NCI-H2107 treated with DMSO at 0.1 percent for 48 hours (cell line): ENCODE measurements around the gene S100A3.
A peak's percentile ranks its signal among the peaks of the same experiment; 100 is the strongest.
"Not testable (repeated sequence)": the region's sequence is repeated elsewhere in the genome, so short reads cannot be mapped to it uniquely, and the experiment has no call there.

Experiments
- DNase-seq: peaks from one replicate; lab custom pipeline; 2025; ENCODE audit not compliant: unreplicated experiment; lab: John Stamatoyannopoulos, UW

Gene S100A3

DNA sequence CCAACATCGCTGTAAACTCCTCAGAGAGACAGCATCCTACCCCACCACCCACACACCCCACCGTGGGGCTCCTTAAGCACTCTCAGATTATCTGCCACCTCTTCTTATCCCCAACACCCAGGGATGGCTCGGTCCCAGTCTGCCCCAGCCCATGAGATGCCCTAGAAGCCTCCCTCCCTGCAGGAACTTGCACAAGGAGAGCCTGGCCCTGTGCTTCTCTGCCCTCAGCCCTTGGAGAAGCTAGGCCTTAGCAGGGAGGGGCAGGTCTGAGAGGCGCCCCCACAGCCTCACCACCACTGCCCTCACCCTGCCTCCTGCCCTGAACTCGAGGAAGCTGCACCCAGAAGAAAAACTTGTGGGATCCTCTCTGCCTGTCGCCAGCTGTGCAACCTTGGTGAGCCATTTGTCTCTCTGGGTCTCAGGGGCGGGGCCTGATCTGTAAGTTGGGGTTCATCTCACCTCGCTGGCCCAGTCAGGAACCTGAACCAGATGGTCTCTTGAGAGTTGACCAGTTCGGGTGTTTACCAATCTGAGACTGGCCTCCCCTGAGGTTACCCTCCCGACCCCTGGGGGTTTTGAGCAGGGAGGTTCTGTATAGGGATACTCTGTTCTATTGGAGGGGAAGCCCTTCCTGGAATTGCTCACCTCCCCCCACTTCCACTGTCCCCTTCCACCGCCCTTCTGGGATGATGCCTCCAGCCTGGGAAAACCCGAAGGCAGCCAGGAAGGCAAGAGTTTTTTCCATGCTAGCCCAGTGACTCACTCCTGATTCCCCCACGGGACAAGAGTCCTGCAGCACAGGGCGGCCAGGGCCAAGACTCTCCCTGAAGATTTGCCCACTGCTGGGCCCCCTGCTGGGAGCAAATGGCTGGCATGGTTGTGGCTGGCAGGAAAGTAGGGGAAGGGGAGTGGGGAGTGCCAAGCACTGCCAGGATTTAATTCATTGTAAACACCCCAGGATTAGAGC, at the start of gene S100A3:
S100A3 (minus strand) TSS at position 537 of the 967 bp plus-strand sequence. CDS start 773 bp downstream, outside the sequence.
- no peak for DNase-seq

GRCh38 chr1:153598309-153599172, 49.5 kb upstream of the S100A3 start:
- no peak for DNase-seq

DNA sequence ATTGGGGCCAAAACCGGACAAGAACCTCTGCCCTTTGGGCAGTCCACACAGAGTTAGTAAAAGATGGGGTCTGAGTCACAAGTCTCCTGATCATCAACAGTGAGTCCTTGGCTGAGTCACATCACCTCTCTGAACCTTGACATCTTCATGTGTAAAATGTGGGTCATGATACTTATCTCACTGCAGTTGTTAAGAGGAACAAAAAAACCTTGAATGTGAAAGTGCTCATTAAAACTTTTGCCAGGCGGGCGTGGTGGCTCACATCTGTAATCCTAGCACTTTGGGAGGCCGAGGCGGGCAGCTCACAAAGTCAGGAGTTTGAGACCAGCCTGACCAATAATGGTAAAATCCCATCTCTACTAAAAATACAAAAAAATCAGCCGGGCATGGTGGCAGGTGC, 48.1 kb upstream of the S100A3 start:
- no peak for DNase-seq

GRCh38 chr1:153592748-153593147, 43.7 kb upstream of the S100A3 start:
- DNase-seq: no peak

DNA sequence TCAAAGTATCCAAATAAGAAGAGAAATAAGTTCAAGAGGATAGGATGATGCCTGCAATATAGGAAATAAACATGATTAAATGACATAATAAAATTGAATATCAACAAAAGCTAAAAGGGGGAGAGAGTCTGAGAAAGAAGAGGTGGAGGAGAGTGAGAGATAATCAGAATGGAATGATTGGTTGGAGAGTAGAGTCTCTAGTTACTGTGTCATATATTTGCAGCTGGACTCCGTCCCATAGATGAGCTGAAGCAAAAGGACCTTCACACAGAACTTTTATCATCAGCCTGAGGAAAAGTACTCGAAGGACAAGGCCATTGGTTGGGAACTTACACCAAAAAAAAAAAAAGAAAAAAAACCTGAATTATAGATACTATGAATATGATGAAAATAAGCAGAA, 39.4 kb upstream of the S100A3 start:
- DNase-seq: no peak

GRCh38 chr1:153588033-153588432, 39.0 kb upstream of the S100A3 start:
- not testable (repeated sequence) for DNase-seq

DNA sequence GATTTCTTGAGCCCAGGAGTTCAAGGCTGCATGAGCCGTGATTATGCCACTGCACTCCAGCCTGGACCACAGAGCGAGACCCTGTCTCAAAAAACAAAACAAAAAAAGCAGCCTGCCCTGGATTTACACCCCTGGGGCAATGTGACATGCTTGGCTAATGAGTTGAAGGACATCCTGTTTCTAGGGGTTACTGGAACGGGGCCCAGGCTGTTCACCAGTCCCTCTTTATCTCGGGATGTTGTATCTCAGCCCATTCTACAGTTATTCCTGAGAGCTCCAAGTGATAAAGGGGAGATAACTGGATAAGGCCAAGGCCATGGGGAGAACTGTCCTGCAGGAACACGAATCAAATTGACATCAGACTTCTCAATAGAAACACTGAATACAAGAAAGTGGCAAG, 38.3 kb upstream of the S100A3 start:
- DNase-seq: no peak

- DNase-seq: peak; percentile 20
These were observed 37.3 kb upstream of the S100A3 start for GRCh38 chr1:153586347-153586746.

DNA sequence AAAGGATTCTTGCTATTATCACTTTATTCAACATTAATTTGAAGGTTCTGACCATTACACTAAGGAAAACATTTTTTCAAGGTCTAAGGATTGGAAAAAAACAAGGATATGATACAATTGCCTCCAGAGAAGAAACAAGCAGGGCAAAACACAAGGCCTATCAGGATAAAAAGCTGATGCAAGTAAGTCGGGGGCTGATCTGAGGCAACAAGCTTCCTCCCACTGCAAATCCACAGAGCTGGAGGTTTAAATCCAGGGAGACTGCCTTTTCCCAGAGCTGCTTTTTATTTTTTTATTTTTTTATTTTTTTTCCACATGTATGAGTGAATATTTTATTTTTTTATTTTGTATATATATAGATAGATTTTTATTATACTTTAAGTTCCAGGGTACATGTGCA, 35.9 kb upstream of the S100A3 start:
- DNase-seq: no peak

DNA sequence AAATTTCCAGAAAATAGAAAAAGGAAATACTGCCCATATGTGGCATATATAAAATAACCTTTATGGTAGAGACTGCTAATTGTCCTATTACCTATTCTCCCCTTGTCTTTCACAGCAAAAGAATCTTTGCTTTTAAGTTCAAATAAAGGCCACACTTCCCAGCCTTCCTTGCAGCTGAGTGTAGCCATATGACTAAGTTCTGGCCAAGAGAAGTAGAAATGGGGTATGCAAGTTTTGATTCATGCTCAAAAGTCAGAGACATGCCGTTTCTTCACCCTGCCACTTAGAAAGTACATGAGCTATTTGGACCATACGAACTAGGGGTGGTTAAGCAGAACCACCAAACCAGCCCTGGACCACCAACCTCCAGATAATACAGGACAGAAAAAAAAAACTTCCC, 34.9 kb upstream of the S100A3 start:
- no peak for DNase-seq

GRCh38 chr1:153583514-153583913, 34.5 kb upstream of the S100A3 start:
- not testable (repeated sequence) for DNase-seq

DNA sequence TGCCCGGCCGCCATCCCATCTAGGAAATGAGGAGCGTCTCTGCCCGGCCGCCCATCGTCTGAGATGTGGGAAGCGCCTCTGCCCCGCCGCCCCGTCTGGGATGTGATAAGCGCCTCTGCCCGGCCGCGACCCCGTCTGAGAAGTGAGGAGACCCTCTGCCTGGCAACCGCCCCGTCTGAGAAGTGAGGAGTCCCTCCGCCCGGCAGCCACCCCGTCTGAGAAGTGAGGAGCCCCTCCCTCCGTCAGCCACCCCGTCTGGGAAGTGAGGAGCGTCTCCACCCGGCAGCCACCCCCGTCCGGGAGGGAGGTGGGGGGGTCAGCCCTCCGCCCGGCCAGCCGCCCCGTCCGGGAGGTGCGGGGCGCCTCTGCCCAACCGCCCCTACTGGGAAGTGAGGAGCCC, 33.8 kb upstream of the S100A3 start:
- not testable (repeated sequence) for DNase-seq

GRCh38 chr1:153578936-153579335, 29.9 kb upstream of the S100A3 start:
- DNase-seq: no peak

- DNase-seq: no peak
These were observed 29.4 kb upstream of the S100A3 start for GRCh38 chr1:153578490-153578889.

GRCh38 chr1:153577624-153578051, 28.6 kb upstream of the S100A3 start:
- no peak for DNase-seq

DNA sequence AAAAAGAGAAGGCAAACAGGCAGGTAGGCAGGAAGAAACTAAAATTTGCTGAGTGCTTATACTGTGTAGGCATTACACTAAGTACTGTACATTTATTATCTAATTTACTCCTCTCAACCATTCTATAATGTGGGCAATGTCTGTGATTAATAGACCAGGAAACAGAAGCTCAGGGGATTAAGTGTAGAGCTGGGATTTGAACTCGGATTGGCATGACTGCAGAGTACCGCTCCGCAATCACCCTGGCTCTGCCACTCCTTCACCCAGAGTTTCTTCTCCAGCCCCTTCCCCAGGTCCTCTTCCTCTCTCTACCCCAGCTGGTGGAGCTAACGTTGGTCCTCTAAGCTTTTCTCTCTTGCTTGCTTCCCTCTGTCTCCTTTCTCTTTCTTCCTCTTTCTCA, 28.1 kb upstream of the S100A3 start:
- no peak for DNase-seq

- DNase-seq: not testable (repeated sequence)
These were observed 26.4 kb upstream of the S100A3 start for GRCh38 chr1:153575497-153575896.

- DNase-seq: not testable (repeated sequence)
These were observed 26.0 kb upstream of the S100A3 start for GRCh38 chr1:153575081-153575491.

DNA sequence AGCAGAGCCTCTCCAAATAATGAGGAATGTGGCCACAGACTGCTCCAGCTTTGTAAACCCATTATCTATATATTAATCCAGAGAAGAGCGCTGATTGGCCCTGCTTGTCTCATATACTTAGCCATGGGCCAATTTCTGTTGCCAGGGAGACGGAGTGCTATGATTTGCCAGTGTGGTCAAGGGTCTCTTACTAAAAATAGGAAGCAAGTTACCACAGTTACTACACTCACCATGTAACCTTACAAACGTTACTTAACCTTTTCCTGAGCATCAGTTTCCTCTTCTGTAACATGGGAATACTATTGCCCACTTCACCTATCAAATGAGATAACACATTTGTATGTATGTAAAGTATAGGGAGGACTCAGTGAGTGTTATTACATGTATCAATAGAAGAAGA, 24.3 kb upstream of the S100A3 start:
- no peak for DNase-seq

- DNase-seq: peak; percentile 81
These were observed 23.5 kb upstream of the S100A3 start for GRCh38 chr1:153572569-153573015.

DNA sequence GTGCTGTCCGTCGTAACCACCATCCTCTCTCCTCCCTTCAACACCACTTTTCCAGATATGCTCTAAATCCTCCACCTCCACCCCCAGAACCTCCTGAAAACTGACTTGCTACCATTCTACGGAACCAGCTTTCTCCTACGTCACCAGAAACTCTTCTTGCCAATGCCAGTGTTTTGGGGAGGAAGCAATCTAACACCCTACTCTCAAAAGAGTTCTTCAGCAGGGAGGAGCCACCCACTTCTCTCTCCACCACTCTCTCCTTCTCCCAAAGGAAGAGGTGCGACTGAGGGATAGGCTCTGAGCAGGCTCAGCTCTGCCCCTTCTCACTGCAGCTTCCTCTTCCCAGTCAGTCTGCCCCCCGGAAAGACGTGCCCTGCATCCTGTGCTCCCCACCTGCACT, 22.6 kb upstream of the S100A3 start:
- no peak for DNase-seq

- no peak for DNase-seq
These were observed 21.8 kb upstream of the S100A3 start for GRCh38 chr1:153570874-153571273.
